ENCODE measurements around the gene GLB1L.
"Not testable (repeated sequence)": the region's sequence is repeated elsewhere in the genome, so short reads cannot be mapped to it uniquely, and the experiment has no call there.

The GLB1L gene

DNA sequence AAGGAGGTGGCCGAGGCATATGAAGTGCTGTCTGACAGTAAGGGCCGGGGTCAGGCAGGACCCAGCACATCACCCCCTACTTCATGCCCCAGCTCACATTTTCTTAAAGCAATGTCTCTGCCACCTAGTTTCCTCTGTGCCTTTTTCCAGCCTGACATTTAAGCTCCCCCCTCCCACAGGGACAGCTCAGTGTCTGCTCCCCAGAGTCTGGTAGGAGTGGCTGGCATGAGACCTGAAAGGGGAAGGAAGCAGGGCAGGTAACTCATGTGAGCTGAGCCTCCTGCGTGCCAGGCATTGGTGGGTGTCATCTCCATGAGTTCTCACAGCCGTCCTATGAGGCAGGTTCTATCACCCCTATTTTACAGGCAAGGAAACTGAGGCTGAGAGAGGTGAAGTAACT is 35.4 kb upstream of the GLB1L start:
- peak in 1 of 6 experiments; percentile 11 for DNase-seq

DNA sequence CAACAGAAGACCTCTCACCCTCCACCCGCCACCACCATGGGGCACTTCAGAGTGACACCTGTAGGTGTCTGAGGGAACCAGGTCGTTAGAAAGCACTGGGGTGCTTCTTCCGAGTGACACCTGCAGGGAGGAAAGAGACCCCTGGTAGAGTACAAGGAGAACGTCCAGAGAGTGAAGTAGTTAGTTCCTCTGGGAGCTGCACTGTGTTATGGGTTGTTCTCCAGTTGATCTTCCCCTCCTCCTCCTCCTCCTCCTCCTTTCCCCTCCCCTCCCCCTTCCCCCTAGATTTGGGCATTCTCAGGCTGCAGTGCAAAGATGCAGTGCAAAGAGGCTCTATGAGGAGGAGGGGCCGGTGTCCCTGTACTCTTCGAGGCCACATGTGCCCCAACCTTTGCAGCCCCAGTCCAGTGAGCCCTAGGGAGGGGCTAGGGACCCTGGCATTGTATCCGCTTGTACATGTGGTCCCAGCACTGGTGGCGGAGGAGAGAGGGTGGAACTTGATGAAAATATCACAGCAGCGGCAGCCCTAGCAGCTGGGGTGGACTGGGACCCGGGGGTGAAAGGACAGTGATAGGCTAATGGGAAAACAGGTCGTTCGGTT is 34.8 kb upstream of the GLB1L start:
- DNase-seq: peak in 1 of 6 experiments; percentile 24

DNA sequence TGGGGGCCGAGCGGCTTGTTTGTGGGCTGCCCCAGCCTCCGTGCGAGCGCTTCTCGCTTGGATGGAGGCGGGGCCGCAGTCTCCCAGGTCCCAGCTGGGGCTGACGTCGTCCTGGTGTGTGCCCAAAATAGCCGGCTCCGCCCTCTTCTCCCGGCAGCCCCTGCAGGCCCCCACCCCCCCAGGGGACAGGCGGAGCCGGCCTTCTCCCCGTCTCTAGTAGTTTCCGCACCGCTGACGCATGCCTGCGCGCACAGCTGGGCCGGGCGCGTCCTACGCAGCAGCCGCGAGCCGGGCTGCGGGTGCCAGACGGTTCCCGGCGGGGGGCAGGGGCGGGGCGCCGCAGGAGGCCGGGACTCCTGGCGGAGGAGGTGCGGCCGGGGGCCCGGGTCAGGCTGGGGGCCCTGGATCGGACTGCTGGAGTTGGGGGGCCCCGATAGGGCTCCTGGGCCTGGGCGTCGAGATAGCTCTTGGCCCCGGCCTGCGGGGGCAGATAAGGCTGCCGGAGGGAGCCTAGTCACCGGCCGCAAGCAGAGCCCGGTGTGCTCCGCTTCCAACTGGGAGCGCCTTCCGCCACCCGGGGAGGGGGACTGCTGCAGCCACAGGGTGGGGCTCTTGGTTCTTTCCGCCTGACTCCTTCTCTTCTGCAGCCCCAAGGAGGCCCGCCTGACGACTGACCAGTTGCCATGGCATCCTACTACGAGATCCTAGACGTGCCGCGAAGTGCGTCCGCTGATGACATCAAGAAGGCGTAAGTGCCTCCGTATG is 34.1 kb upstream of the GLB1L start, which contains the start of gene DNAJB2:
TSS of gene DNAJB2 (plus strand) at position 216 of the 765 bp plus-strand sequence. CDS start at position 684, 468 bp downstream.
- DNase-seq: peak; percentile 95 to 98 (median 98)

DNA sequence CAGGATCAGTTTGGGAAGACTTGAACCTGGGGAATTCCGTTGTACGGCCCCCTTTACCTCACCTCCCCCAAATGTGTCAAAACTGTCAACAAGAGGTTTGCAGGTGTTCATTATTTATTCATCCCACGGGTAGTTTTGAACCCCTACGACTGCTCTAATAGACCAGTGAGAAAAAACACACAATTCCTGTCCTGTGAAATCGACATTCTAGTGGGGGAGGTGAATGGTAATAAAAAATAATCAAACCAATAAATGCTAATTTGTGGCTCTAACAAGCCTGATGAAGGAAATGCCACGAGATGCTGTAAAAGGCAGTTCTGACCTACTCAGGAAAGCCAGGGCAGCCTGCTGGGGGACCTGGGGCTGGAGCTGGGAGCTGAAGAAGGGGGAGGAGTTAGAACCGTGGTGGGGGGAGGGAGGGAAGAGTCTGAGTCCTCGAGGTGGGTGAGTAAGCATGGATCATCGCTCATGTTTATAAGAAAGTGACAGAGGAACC is 33.5 kb upstream of the GLB1L start:
- DNase-seq: no peak

DNA sequence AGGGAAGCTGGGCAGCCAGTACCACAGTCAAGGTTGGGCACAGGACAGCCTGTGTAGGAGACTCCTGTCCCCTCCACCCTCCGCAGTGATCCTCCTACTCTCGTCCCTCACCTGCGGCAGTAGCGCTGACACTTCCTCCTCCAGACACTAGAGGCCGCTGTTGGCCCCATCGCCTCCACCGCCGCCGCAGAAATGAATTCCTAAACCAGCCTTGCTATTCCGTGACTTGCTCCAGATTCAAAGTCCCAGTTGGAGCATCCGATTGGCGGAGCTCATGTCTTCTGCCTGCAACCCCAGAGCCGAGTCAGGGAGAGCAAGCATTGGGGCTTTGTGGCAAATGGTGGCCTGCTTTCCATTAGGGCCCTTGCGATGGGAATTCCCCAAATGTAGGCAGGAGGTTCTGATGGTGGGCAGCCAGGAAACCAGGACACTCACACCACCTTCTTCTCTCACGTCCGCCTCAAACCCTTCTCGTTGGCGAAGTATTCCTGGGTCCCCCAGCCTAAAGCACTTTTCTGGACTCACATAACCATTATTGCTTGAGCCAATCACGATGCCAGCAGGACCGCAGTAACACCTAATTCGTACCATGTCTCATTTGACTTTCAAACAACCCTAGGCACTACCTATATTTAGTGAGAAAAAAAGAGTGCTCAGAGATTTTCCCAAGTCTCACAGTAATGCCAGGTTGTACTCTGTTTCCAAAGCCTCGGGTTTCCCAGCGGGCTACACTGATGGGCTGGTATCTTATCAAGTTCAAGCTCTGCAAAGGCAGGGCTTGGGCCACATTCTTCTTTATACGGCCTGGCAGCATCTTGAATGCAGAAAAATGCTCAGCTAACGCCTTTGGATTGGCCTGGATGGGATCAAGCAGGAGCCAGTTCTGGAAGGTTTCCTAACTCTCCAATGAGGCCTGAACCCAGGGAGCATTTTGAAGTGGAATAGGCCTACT is 32.7 kb upstream of the GLB1L start:
- peak; percentile 39 to 84 (median 64) for DNase-seq

DNA sequence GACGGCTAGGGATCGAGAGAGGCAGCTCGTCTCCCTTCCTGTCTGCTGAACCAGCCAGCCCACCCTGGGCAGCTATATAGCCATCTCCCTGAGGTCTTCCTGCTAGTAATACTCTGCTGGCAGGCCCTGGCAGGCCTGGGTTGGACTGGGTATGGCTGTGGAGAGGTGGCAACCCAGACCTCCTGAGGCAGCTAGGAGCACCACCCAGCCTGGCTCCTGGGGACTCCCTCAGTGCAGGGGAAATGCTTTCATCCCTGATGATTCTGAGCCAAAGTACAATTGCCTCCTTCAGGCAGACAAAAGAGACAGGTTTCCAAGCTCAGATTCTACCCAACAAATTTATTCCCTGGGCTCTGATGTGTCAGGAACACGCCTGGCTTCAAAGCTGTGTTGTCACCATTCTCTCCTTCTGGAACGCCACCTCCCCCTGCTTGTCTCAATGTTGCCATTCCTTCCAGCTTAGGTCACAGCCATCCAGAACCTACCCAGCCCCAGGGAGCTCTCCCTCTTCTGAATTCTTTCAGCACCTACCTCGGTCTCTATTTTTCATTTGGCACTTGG is 29.2 kb upstream of the GLB1L start:
- DNase-seq: no peak

DNA sequence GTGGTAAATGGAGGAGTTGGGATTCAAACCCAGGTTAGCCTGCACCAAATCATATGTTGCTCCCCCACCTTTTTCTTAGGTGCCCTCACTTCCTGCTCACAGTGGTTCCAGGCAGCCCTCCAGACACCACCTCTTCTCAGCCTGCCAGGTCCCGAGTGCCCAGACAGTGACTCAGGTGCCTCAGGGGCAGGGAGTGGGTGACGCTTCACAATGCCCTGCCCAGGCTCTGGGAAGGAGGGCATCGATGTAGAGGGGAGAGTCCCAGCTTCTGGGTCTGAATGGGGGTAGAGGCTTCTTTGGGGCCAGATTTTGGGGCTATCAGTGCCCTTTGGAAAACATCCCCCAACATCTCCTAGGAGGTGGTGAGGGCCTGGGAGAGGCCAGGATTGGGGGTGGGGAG is 28.7 kb upstream of the GLB1L start:
- no peak for DNase-seq

DNA sequence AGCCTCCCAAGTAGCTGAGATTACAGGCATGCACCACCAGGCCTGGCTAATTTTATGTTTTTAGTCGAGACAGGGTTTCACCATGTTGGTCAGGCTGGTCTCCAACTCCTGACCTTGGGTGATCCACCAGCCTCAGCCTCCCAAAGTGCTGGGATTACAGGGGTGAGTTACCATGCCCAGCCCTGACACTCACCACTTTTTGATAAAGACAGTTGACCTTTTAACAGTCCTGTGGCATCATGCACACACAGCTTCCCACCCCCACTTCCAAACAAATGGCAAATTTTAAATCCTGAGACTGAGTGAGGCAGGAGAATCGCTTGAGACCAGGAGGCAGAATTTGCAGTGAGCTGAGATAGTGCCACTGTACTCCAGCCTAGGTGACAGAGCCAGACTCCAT is 27.8 kb upstream of the GLB1L start:
- DNase-seq: no peak

DNA sequence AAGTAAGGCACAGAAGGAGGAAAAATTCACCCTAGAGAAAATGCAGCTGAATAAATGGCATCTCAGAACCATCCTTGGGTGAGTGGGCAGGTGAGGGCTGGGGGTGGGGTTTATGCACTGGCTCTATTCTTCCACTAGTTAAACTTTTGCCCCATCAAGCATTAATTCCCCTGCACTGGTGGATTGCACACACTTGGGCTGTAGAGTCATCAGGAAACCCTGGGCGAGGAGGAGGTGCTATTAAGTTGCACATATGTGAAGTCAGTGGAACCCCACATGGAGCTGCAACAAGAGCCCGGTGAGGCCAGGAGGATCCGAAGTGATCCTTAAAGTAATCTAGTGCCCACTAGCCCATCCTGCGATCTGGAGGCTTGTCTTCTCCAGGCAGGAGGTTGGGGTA is 27.1 kb upstream of the GLB1L start:
- no peak for DNase-seq

DNA sequence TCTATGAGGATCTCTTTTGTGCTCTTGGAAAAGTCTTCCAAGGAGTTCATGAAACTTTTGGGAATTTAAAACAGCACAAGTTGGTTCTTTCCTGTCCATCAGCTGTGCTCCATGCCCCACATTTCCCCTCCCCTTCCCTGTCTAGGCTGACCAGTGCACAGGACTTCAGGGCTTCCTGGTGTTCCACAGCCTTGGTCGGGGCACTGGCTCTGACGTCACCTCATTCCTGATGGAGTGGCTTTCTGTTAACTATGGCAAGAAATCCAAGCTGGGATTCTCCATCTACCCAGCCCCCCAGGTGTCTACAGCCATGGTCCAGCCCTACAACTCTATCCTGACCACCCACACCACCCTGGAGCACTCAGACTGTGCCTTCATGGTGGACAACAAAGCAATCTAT is 25.8 kb upstream of the GLB1L start:
- no peak for DNase-seq

DNA sequence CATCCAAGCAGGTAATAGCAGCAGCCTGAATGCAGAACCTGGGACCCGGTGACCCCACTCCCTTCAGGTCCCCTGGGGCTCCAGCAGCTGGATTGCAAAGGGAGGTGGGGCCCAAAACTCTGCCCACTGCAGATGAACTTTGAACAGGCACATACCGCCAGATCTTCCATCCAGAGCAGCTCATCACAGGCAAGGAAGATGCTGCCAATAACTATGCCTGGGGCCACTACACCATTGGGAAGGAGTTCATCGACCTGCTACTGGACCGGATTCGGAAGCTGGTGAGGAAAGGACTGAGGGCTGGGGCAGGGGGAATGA is 24.8 kb upstream of the GLB1L start:
- no peak for DNase-seq

DNA sequence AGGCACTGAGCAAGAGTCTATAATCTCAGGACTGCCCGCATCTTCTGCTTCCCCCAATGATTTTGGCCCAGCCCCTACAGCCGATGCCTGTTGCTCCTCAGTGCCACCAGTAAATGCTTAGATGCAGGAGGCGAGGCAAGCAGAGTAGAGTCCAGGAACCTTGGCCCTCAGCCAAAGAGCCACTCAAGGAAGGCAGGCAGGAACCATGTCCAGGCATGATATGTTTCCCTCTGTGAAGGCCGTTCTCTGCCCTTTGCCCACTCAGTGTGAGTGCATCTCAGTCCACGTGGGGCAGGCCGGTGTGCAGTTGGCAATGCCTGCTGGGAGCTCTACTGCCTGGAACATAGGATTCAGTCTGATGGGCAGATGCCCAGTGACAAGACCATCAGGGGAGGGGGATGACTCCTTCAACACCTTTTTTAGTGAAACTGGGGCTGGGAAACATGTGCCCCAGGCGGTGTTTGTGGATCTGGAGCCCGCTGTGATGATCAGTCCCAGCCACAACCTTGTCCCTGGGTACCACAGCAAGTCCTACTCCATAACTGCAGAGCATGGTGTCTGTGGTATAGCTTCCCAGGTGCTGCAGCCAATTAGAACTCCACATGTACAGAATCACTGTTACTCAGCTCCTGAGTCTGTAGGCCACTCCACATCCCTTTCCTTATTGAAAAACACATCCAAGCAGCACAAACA is 24.3 kb upstream of the GLB1L start:
- DNase-seq: no peak

DNA sequence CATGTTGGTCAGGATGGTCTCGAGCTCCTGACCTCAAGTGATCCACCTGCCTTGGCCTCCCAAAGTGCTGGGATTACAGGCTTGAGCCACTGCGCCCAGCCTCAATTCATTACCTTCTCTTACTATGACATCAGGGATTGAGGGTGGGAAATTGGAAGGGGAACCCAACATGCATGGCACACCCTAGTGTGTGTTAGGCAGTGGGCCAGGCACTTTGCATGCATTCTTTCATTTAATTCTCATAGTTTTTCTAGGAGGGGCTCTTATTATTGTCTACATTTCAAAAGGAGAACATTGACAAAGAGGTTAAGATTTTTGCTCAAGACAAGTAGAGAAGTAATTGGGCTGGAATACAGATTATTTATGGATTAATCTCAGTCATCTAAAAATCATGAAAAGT is 23.1 kb upstream of the GLB1L start:
- no peak for DNase-seq

DNA sequence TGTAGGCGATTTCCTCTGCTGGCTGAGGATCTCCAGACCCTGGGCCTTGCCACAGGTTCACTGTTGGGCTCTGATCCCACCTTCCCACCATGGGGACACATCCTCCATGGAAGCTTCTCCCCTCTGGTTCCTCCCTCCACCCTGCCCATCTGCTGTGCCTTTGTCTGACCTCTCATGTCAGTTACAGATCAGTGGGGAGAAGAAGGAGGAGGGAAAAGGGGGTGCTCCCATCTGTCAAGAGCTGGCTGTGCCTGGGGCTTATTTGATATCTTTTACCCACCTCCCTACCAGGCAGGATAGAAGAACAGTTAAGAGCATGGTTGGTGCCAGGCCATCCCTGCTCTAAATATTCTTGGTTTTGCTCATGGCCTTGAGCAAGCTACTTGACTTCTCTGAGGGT is 21.6 kb upstream of the GLB1L start:
- no peak for DNase-seq

DNA sequence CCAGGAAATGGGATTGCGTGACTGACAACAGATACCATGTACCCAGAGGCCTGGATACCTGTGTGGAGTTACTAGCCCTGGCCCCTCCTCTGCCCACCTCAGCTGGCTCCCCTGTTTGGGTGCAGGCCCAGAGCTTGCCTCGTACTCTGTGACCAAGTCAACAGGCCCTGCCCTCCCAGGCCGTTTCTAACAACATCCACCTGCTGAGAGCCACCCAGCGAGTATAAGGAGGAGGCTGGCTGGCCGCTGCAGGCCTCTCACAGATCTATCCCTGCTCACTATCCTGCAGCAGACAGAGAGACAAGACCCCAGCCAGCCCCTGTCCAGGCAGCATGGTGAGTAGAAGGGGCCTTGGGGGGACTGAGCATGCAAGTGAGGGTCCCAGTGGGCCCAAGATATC is 21.0 kb upstream of the GLB1L start:
- no peak for DNase-seq

DNA sequence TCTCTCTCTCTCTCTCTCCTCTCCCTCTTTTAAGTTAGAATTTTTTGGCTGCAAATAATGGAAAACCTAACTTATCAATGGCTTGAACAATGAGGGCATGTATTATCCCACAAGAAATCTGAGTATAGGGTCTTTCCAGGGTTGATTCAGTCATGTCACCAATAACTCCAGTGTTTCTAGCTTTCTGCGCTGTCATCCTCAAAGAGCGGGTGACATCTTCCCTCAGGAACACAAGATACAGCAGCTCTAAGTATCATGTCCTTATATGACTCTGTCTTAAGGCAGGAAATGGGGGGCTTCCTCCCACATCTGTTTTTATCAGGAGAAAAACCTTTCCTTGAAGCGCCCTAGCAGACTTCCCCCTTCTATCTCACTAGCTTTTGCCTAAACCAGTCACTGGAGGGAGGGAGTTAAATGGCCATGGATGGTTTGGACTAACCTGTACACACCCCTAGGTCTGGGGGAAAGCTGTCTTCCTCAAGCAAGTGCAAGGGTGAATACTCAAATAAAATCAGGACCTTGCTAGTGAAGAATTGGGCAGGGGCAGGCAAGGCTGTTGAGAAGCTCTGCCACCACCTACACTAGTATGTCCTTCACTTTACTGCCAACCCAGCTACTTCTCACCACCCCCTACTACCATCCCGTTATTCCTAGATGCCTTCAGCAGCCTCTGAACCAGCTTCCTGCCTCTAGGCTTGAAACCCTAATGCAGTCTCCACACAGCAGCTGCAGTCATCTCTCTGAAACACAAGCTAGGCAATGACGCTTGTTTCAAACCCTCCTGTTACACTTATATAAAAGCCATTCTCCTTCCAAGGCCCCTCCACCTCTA is 16.0 kb upstream of the GLB1L start:
- no peak for DNase-seq

DNA sequence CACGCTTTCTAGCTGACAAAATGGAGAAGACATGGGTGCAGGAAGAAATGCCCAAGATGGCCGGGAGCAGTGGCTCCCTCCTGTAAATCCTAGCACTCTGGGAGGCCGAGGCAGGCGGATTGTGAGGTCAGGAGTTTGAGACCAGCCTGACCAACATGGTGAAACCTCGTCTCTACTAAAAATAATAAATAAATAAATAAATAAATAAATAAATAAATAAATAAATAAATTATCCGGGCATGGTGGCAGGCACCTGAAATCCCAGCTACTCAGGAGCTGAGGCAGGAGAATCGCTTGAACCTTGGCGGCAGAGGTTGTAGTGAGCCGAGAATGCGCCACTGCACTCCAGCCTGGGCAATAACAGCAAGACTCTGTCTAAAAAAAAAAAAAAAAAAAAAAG is 13.7 kb upstream of the GLB1L start:
- DNase-seq: not testable (repeated sequence)

DNA sequence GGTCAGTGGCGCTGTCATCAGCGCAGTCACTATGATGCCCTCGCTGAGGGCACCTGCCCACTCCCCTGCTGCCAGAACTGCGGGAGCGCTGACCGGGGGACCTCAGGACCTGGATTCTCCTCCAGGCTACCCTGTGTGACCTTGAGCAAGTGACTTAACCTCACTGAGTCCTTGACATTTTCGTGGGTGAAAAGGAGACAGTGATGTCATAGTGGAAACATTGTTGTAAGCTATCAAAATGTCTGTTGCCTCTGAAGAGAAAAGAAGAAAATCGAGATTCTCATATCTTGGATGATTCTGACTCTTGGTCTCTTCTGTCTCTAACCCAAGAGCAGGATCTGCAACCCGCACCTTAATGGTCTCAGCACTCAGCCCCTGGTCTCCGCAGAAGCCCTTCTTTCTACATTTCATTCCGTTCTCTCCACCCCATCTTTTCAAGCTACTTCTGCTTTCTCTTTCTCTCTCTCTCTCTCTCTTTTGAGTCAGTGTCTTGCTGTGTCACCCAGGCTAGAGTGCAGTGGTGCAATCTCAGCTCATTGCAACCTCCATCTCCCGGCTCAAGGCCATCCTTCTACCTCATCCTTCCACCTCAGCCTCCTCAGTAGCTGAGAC is 9.5 kb upstream of the GLB1L start:
- DNase-seq: peak in 5 of 6 experiments; percentile 38 to 87 (median 75)

DNA sequence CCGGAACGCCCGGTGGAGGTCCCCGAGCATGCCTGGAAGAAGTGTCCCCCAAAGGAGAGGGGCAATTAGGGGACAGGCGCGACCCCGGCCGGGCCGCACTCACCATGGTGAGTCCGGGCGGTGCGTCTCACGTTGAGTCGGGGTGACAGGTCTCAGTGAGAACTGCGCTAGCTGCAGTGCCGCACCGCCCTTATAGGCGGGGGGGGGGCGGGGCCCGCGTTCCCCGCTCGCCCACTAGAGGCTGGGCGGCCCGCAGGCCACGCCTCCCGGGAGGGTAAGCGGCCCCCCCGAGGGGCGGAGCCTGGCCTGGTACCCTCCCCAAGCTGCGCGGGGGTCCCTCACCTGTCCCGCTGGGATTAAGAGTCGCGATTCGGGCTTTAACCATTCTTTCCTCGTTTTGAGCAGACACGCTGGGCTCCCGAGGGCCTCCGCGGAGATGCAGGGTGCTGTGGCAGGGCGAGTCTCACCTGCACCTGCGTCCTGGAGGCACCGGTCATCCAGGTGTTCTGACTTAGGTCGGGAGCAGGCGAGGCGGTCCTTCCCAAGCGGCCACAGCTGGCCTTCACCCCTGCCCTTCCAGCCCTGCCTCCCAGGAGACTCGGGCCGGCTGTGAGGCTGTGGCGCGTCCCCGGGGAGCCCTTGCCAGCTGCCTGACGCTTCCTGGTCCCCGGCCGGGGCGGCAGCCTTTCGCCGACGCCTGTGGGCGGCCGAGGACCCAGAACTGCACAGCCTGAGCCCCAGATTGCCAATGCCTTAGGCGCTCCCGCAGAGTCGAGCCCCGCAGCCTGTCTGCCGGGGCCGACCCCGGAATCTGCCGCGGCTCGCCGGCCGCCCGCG is 8.7 kb upstream of the GLB1L start, which contains the start of gene TUBA4A:
TSS of gene TUBA4A (minus strand) at position 166 of the 837 bp plus-strand sequence. CDS start at position 106, 60 bp downstream.
- DNase-seq: peak; percentile 85 to 93 (median 92)
